IPS DF 4.7 (cell line): Measurements from ENCODE around the gene CCM2.

Source experiments
- DNase-seq: peaks from one replicate; pipeline ENCODE4 v3.0.0-alpha.2; 2013; ENCODE audit warnings: low spot score; ENCODE audit errors: extremely low read depth

The CCM2 gene

DNA sequence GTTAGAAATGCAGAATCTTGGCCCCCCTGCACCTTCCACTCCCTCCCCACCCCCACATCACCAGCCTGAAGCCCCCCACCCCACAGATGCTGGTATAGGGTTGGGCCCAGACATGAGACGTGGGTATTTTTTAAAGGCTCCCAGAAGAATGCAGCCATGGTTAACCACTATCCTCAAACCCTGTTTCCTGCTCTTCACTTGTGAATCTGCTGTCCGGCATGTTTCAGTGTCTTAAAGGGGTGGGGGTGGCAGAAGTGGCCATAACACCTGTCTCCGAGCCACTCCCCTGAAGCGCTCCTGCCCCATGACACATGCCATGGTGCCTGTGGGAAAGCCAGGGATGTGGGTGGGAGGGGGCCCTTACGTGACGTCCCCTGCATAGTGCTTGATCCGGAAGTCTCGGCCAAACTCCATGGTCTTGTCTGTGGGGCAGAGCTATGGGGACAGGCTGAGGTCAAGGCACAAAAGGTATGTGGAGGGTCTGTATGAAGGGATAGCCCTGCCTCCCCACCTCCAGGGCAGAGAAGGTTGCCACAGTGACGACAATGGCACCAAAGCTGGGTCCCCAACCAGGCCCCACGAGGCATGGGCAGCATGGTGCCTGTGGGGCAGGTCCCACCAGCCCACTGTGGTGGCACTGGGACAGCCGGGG is 30.8 kb upstream of the CCM2 start:
- DNase-seq: no peak

DNA sequence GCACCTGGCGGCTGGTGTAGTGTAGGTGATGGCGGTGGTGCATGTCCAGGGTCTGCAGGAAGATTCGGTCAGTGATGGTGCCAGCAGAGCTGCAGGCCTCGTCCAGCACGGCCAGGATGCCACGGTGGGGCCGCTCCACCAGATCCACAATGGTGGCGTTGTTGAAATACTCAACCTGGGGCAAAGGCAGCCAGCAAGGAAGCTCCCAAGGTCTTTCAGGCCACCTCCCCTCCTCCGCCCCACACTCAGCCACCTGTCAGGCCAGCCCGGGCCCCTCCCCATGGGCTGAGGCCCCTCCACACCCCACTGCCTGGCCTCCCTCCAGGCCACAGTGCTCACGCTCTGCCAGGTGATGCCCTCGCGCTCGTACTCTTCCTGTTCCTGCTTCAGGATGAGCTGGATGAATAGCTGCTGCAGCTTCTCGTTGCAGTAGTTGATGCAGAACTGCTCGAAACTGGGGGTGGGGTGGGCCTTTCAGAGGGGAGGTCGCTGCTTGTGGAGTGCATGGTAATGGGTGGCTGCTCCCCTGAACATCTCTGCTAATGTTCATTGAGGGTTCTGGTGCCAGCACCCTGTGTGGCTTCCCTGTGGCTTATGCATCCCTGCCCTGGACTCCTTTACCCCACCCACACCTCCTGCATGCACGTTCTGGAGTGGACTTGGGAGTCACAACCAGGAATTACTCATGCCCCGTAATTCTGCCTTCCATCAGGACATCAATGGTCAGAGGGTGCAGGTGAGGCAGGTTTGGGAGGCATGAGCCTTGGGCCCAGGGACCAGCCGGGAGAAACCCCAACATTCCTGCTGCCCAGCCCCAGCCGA is 30.1 kb upstream of the CCM2 start:
- DNase-seq: no peak

DNA sequence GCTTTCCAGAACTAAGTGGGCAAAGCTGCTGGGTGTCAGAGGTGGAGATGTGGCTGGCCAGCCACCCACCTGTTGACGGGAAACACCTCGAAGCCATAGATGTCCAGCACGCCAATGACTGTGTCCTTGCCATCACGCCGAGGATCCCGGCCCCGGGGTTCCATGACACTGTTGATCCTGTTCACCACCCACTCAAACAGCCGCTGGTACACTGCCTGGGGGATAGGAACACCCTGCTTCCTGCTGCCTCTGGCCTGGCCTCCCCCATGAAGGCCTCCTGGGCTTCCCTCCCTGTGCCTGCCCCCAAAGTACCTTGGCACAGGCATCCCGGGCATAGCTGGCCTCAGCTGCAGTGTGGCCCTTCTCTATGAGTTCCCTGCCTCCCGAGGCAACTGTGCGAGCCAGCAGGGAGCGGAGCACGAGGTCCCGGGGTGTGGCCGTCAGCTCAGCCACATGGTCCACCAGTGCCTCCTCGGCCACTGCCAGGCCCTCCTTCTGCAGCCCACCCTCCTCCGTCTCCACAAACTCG is 29.4 kb upstream of the CCM2 start:
- DNase-seq: no peak

DNA sequence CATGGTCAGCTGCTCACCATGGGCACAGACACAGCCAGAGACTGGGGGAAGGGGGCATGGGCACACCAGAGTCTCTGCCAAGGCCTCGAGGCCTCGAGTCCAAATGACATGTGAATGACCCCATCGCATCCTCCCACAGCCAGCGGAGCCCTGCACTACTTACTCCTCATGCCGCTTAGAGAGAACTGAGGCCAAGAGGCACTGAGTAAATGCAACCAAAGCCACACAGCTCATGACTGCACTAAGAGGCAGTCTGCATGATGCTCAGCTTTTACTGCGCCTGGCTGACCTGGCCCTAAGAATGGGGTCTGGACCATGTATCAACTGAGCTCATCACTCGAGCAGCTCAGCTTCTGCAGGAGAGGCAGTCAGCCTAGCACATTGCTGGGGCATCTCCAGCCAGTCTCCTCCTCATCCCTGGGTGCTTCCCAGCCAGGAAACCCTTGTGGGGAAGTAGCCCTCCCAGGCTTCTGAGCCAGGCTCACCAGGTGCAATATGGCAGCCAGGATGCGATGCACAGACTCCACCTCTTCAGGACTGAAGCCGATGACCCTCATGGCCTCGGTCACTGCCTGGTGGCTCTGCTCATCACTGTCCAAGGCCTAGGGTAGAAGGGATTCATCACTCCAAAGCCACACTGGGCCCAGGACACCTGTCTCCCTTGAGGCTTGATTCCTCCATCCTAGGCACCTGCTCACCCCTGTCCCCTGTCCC is 28.7 kb upstream of the CCM2 start:
- no peak for DNase-seq

DNA sequence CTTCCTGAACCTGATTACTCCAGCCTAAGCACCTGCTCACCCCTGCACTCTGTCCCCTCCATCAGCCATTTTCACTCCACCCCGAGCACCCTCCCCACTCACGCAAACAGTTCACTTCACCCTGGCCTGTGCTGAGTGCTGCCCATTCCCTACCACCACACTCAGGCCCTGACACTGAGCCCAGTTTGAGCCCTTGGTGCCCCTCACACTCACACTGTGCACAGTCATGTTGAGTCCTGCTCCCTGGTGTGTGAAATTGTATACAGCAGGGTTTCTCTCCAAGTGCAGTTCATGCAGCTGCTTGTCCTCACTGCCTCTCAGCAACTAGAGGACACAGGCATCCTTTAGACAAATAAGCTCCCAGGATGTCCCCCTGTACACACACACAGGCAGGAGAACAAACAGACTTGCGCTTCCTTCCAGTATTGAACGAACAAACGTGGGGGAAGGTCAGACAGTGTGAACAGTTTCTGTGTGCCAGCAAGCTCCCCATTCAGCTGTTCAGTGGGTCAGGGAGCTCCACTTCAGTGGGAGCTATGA is 28.0 kb upstream of the CCM2 start:
- DNase-seq: no peak

DNA sequence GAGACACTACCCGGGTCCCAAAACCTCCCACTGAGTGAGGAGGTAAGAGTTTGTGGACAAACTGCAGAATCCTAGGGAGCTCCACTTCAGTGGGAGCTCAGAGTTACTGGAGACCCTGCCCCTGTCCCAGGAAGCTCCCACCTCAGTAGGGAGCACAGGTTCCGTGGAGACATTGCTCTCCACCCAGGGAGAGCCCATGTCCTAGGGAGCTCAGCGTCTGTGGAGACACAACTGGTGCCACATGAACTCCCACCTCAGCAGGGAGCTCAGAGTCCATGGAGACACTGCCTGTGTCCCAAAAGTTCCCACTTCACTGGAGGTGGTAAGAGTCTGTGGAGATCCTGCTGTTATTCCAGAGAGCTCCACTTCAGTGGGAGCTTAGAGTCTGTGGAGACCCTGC is 27.4 kb upstream of the CCM2 start:
- DNase-seq: no peak

DNA sequence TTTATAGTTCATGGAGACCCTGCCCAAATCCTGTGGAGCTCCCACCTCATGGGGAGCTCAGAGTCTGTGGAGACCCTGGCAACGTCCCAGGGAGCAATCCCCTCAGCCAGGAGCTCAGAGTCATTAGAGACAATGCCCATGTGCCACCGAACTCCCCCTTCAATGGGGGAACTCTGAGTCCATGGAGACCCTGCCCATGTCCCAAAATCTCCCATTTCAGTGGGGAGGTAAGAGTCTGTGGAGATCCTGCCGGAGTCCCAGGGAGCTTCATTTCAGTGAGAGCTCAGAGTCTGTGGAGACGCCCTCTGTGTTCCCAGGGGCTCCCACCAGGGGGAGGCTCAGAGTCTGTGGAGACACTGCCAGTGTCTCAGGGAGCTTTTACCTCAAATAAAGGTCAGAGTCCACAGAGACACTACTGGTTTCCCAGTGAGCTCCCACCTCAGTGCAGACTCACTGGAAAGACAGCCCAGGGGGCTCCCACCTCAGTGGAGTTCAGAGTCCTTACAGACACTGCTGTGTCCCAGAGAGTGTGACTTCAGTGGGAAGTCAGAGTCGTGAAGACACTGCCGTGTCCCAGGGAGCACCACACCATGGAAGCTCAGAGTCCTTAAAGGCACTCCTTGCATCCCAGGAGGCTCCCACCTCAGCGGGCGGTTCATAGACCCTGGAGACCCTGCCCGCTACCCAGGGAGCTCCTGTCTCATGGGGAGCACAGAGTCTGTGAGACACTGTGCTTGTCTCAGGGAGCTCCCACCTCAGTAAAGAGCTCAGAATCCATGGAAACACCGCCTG is 26.2 kb upstream of the CCM2 start:
- no peak for DNase-seq

DNA sequence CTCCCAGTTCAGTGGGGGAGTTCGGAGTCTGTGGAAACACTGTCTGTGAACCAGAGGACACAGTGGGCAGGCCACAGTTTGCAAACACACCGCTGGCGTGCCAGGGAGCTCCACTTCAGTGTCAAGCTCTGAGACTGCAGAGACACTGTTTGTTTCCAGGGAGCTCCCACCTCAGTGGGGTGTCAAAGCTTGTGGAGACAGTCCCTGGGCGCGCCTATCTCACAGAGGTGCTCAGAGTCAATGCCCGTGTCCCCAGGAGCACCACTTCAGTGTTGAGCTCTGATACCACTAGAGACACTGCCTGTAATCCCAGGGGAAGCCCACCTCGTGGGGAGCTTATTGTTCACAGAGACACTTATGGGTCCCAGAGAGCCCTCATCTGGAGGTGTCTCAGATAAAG is 25.5 kb upstream of the CCM2 start:
- DNase-seq: no peak

DNA sequence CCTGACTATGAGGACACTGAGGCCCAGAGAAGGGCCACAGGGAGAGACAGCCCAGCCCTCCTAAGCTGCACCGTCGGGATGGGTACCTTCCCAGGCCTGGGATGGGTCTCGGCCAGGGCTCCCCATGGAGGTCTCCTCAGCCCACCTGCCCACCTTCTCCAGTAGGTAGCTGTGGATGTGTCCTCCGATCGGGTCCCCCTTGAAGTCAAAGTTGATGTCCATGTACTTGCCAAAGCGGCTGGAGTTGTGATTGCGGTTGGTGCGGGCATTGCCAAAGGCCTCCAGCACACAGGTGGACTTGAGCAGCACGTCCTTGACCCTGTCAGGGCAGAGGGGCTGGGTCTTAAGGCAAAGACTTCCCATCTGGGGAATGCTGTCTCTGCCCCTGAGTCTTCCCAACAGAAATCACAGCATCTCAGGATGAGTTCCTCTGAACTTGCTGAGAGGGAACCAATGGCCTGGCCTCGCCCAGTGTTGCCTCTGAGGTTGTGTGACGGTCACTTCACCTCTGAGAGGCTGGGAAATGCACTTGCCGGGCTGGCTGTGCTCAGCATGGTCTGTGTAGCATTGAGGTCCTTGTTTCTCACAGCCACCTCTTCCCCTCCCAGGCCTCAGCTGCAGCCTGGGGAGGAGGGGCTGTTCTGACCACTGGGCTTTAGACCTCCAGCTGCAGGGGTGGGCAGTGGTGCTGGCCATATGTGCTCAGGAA is 24.5 kb upstream of the CCM2 start:
- no peak for DNase-seq

DNA sequence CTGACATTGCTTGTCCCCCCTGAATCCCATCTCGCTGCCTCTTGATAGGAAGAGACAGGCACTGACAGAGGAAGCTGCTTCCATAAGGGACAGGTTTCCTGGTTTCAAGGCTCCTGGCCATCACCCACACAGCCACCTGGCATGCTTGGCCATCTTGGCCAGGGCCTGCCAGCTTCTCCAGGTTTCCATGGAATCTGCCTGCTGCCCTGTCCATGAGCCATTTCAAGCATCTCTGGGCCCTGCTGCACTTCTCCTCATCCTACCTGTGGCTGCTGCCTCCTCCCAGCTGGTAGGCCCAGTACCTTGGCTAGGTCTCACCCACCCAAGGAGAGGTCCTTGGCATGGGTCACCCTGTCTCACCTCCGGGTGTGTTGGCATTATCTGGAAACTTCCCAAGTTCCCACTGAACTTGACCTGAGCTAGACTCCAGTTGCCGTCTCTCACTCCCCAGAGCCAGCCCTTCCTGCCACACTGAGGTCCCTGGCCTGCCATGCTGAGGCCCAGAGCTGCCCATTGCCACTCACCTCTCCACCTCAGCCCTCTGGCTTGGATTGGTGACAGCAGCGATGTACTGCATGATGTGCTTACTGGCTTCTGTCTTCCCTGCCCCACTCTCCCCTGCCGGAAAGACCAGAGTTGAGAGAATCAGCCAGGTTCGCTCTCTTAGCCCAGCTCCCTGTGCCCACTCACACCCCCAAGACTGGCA is 23.8 kb upstream of the CCM2 start:
- DNase-seq: no peak

DNA sequence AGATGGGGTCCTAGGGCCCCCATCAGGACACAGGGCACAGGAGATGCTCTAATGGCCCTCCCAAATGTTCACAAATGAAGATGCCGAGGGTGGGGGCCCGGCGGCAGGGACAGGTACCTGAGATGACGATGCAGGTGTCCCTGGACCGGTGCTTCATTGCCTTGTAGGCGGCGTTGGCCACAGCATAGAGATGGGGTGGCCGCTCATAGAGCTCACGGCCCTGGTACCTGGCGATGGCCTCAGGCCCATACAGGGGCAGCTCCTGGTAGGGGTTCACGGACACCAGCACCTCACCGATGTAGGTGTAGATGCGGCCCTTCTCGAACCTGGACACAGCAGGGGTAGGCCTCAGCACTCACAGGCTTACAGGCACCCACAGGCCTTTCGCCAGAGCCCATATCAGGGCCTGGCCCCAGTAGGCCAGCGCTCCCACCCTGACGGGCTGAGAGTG is 23.2 kb upstream of the CCM2 start:
- no peak for DNase-seq

DNA sequence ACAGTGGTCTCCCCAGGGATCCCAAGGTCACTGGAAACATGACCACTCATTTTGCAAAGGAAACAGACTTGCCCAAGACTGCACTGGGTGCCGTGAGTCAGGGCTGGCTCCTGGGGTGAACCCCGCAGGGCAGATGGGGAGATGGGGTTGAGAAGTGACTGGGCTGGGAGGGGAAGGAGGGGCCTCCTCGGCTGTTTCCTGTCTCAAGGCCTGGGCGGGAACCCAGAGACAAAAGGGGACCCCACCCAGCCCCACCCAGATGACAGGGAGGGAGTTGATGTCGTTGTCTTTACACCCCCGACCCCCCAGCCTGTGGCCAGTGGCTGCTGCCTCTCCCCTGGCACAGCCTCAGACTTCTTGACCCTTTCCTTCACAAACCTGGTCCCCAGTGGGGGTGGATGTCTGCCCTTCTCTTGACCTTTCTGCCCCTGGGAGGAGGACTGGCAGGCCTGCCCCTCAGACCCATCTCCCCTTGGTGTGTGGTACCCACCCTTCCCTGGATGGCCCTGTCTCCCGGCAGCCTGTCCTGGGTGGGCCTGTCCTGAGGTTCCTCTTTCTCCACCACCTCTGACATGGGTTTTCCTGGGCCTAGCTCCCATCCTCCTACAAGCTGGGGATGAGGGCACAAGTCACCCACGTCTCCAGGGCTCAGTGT is 22.6 kb upstream of the CCM2 start:
- no peak for DNase-seq

DNA sequence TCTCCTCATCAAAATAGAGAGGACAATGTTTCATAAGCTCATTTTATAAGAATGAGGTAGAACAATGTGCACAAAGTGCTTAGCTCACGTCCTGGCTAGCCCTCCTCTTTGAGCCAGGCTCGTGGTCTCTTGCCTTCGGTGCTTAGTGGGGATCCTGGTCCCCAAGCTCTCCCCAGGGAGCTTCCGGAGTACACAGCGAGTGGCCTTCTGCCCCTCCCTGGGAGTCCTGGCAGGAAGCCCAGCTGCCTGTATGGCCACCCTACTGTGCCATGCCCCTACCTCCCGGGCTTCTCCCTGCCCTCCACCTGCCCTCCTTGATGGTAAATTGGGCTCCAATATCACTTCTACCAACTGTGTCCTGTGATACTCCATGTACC is 22.1 kb upstream of the CCM2 start:
- DNase-seq: no peak

DNA sequence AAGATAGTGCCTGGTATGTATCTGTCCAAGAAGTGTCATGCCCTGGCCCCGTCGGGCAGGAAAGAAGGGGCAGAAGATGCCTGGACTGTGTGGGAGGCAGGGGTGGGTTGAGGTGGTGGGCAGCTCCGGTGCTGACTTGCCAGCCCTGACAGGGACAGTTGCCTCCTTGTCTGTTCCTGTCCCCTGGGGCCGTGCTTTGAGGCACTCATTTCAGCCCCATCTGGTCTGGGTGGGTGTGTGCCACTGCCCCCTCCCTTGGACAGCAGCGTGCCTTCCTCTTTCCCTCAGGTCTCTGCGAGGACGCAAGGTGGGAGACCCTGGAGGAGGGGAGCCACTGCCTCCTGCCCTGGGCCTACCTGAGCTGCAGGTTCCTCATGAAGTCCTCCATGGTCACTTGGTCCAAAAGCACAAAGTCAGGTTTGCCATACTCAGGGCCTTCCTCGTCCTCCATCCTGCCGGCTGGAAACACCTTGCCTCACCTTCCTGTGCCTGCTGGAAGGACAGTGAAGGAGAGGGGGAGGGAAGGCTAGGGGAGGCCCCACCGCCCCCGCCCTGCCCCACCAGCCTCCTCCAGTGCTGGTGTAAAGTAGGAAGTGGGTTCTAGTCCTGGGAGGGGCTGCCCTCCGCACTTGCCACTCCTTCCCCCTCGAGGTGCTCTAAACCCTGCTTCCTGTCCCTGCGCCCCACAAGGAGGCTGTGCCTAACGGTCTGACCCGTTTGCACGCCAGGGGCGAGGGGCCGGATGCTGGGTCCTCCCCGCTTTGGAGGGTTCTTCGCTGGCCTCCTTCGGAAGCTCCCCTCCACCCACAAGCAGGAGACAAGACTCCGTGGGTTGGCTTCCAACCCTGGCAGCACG is 21.3 kb upstream of the CCM2 start, which contains the start of gene MYO1G:
MYO1G (minus strand) TSS at position 505 of the 856 bp plus-strand sequence; CDS start at position 451, 54 bp downstream.
- DNase-seq: no peak

DNA sequence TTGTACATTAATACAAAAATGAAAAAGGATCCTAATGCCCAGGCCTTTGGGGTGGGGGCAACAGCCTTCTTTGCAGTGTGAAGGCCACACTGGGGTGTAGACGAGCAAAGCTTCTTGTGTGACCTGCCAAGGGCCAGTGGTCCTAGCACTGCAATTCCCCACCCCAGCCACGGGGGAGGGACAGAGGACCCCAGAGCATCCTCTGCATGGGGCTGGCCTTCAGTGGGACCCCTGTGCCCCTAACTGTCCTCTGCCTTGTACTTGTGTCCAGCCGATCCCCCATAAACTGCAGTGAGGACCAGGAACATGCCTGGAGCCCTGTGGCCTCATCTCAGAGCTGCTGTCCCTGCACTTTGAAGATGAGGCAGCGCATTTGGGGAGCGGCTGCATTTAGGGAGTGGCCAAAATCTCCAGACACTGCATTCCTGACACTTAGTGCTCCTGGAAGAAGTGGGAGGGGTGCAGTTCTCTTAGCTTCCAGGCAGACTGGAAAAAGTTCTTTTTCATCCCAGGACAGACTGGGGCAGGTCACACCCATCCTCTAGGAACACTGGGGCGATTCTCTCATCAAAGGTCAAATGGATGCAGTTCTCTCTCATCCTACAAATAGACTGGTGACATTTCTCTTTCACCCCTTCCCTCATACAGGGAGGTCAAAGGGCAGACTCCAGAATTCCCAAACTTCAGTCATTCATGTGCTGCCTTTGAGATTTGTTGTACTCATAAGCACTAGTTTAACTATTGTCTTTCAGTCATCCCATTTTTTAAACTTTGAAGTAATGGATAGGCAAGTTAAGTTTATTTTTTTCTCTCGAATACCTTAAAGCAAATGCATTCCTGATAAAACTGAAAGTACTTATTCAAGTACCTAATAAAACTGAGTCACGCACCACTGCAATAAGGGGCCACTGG is 20.3 kb upstream of the CCM2 start:
- DNase-seq: no peak

DNA sequence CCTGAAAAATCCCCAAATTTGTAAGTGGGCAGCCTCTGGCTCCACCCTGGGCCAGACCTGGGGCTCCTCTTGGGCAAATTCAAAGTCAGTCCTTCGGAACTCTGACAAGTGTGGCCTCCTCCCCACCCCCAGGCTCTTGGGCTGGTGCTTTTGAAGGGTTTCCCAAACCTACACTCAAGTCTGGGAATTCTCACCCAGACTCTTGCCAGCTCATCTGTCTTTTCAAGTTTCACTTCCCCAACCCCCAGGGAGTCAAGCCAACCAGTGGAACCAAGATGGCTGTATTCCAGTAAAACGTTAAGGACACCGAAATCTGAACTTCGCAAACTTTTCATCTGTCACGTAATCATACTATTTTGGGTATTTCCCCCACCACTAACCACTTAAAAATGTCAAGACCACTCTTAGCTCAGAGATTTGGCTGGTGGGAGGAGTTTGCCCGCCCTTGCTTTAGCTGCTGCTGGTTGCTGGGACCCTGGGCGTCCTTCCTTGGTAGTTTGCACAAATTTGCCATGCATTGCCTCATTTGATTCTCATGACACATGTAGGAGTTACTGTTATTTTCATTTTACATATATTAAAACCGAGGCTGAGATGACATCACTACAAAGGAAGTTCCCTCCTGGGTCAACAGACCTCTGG is 19.5 kb upstream of the CCM2 start:
- no peak for DNase-seq
